Renal pelvis (tissue), 4 donors: ENCODE data around the gene B3GALNT2. TPM values are rescaled to one million over a fixed set of nuclear protein-coding genes. Genes with fewer than 3 reads are reported as not detected.
A peak's percentile ranks its signal among the peaks of the same experiment; 100 is the strongest.

Experiments used
- DNase-seq: peaks from one replicate; pipeline ENCODE4 v3.0.0-alpha.2; 2013
- polyA plus RNA-seq, 3 donors: library from polyadenylated mRNA; unstranded; fragments of 120-200 nt; gene quantifications; one replicate each; pipeline ENCODE4 v1.2.1, GENCODE V29; 2013; ENCODE audit not compliant: insufficient read length in 3 of 3

Gene B3GALNT2
- polyA plus RNA-seq, 3 donors, result 23.6 to 26.7 (median 24.0) TPM

DNA sequence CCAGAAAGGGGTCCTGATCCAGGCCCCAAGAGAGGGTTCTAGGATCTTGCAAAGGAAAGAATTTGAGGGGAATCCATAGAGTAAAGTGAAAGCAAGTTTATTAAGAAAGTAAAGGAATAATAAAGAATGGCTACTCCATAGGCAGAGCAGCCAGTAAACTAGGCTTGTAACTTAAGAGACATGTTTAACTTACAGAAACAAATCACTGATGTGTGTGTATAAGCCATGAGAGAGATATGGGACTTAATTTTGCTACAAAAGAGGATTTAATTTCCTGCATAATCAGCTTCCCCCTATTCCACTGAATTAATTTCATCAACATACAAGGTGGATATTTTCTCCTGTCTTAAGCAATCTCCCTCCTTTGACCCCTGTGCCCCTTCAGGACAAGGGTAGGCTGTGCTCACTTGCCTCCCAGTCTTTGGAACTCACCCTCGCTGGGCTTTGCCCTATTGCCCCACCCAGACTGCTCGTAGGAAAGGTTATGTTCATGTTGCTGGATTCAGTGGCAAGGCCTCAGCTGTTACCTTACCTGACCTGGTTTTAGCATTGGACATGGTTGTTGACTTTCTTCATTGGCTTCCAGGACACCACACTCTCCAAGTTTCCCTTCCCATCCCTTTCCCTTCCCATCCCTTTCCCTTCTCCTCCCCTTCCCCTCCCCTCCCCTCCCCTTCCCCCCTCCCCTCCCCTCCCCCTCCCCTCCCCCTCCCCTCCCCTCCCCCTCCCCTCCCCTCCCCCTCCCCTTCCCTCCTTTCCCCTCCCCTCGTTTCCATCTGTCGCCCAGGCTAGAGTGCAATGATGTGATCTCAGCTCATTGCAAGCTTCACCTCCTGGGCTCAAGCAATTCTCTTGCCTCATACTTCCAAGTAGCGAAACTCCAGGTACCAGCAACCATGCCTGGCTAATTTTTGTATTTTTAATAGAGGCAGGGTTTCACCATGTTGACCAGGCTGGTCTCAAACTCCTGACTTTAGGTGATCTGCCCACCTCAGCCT is 92.5 kb downstream of the B3GALNT2 start:
- DNase-seq, result no peak

DNA sequence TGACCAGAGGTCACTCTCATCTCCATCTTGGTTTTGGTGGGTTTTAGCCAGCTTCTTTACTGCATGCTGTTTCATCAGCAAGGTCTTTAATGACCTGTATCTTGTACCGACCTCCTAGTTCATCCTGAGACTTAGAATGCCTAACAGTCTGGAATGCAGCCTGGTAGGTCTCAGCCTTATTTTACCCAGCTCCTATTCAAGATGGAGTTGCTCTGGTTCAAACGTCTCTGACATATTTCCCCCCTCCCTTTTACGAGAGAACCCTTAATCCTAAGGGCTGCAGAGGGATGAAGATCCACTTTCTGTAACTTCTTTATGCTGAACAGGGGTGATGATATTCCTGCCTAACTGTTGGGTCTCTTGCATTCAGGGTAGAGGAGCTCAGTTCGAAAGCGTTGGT is 93.8 kb downstream of the B3GALNT2 start:
- DNase-seq, result no peak

DNA sequence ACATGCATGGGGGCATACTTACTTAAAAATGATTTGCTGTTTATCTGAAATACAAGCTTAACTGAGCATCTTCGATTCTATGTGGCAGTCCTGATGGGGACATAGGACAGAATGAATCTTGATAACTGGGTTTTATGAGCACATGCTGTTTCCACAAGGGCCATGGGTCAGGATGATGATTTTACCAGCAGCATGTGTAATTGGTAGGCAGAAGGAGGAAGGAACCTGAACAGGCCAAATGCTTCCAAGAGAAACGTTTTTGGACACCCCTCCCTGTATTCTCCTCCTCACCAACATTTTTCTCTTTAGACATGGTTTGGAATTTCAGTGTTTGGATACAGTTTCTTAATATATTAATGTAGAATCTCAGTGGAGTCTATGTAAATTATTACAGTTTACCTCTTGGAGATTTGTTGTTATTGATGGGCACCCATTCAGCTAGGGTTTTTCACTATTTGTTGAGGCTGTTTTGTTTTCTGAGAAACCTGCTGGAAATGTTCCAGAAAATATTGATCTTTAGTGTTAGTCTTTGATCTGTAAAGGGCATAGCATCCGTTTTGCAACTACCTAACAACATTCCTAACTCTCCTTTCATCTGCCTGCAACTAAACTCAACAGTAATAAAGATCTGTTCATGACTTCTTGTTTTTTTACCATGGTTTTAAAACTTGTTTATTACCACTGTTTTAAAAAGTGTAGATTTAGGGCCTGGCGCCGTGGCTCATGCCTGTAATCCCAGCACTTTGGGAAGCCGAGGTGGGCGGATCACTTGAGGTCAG is 95.0 kb downstream of the B3GALNT2 start:
- DNase-seq, result no peak

DNA sequence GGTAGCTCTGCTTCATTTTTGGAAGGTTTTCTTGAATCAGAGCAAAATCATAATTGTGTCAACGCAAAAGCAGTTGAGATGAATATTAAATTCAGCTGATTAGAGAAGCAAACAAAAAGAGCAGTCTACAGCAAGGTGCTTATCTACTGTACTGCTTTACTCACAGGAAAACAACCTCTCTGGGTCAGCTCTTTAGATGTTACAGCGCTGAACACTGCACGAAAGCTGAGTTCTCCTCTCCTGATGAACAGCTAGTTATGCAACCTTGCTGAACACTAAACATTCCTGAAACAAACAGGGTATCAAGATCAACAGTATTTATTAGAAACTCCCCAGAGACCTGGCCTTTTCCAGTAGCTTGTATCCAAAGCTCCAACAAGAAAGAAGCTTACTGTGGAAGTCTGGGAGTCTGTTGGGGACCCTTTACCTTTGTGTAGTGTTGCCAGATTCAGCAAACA is 95.7 kb downstream of the B3GALNT2 start:
- no peak for DNase-seq

DNA sequence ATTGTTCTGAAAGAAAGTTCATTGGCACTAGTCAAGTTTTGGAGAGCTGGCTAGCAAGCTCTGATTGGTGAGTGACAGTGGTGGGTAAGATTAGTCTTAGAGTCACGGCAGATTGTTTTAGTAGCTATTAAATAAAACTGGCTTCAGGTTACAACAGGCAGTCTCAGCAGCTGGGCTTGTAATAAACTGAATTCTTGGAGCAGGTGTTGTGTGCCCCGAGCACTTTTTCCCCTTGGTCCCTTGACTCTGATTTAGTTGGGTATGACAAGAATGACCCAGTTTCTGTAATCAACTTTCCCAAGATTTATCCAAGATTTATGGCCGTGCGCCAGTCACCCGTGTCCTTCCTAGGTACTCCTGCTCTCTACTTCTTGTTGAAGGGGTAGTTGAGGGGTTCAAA is 96.8 kb downstream of the B3GALNT2 start:
- peak; percentile 14 for DNase-seq

DNA sequence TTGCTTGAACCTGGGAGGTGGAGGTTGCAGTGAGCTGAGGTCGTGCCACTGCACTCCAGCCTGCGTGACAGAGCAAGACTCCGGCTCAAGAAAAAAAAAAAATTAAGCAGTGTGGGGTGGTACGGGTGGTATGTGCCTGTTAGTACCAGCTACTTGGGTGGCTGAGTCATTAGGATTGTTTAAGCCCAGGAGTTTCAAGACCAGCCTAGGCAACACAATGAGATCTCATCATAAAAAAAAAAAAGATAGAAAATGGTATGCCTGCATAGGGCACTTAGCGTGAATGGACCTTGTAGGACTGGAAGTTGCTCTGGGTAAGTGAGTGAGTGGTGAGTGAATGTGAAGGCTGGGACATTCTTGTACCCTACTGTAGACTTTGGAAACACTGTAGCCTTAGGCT is 100.1 kb downstream of the B3GALNT2 start:
- no peak for DNase-seq

DNA sequence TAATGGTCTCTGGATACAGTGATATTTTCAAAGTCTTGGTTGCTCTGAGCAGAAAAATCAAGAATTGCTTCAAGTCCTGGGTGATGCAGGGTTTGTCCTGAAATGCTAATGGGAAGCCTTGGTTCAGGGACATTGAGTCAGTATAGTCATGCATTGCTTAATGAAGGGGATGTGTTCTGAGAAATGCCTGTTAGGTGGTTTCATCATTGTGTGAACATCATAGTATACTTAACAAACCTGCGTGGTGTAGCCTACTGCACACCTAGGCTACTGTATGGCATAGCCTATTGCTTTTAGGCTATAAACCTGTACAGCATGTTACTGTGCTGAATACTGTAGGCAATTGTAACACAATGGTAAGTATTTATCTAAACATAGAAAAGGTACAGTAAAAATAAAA is 100.7 kb downstream of the B3GALNT2 start:
- DNase-seq, result no peak

DNA sequence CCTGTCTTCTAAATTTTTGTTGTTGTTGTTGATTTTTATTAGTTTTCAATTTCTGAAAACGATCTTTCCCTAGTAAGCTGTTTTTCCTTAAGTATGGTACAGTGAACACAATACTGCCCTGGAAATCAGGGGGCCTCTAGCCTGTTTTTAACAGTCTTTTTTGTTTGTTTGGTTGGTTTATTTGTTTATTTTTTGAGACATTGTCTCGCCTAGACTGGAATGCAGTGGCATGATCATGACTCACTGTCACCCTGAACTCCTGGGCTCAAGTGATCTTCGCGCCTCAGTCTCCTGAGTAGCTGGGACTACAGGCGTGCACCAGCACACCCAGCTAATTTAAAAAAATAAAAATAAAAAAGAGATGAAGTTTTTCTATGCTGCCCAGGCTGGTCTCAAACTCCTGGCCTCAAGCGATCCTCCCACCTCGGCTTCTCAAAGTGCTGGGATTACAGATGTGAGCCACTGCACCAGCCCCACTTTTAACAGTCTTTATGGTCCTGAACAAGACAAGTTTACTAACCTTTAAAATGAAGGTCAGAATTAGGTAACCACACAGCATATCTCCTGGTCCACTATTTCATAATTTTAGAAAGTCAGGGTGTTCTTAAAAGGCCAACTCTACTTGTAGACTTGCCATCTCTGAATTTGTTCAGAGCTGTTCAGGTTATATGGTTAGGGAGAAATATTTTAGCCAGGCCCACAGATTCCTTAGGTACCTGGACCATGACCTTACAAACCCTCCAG is 101.6 kb downstream of the B3GALNT2 start:
- DNase-seq, result no peak

DNA sequence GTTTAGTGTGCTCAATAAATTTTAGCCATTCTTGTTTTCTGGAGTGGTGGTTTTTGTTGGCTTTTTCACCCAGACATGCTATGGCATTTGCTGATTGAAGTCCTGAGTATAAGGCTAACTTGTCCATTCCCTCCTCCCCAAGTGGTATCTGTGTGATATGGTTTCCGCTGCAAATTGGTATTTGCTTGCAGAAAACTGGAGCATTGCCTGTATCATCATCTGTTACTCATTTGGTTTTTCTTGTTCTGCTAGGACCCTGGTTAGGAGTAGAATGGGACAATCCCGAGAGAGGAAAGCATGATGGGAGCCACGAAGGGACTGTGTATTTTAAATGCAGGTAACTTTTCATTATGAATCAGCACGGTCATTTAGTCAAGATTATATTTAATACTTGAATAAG is 103.0 kb downstream of the B3GALNT2 start:
- no peak for DNase-seq

Other genes with a start within 250 kb of the B3GALNT2 start
- 10 to 100 TPM; 45.0 to 51.3 (median 45.1) TPM for gene ARID4B, start 176.3 kb downstream of the B3GALNT2 start, polyA plus RNA-seq
- gene GGPS1, start 175.9 kb downstream of the B3GALNT2 start, polyA plus RNA-seq, result 10 to 100 TPM; 50.7 to 53.8 (median 51.8) TPM
- gene TBCE, start 137.0 kb downstream of the B3GALNT2 start, polyA plus RNA-seq, result 10 to 100 TPM; 36.5 to 58.8 (median 51.8) TPM
- gene GNG4, start 145.3 kb upstream of the B3GALNT2 start, polyA plus RNA-seq, result 1 to 10 TPM; 3.1 to 4.0 (median 3.3) TPM